ENCODE measurements around the gene MTUS2.
"Not testable (repeated sequence)": the region's sequence is repeated elsewhere in the genome, so short reads cannot be mapped to it uniquely, and the experiment has no call there.

Gene MTUS2

GRCh38 chr13:28964803-28965202 lies 144.7 kb downstream of the MTUS2 start:
- DNase-seq: no peak

- no peak for DNase-seq
These were observed 147.1 kb downstream of the MTUS2 start for GRCh38 chr13:28967029-28967915.

GRCh38 chr13:28976195-28976594 lies 156.1 kb downstream of the MTUS2 start:
- no peak for DNase-seq

- no peak for DNase-seq
These were observed 156.5 kb downstream of the MTUS2 start for GRCh38 chr13:28976636-28977035.

GRCh38 chr13:28978574-28978973 lies 158.4 kb downstream of the MTUS2 start:
- no peak for DNase-seq

GRCh38 chr13:28981530-28981929 lies 161.4 kb downstream of the MTUS2 start:
- DNase-seq: no peak

- DNase-seq: no peak
These were observed 163.5 kb downstream of the MTUS2 start for GRCh38 chr13:28983641-28984040.

- no peak for DNase-seq
These were observed 164.2 kb downstream of the MTUS2 start for GRCh38 chr13:28984326-28984725.

- DNase-seq: no peak
These were observed 164.7 kb downstream of the MTUS2 start for GRCh38 chr13:28984825-28985224.

GRCh38 chr13:28990378-28990777 lies 170.2 kb downstream of the MTUS2 start:
- DNase-seq: not testable (repeated sequence)

GRCh38 chr13:28991764-28992163 lies 171.6 kb downstream of the MTUS2 start:
- DNase-seq: no peak

GRCh38 chr13:29000826-29001225 lies 180.7 kb downstream of the MTUS2 start:
- no peak for DNase-seq

GRCh38 chr13:29005035-29005762 lies 185.1 kb downstream of the MTUS2 start:
- DNase-seq: no peak

GRCh38 chr13:29005763-29006120 lies 185.6 kb downstream of the MTUS2 start:
- no peak for DNase-seq

- DNase-seq: no peak
These were observed 186.3 kb downstream of the MTUS2 start for GRCh38 chr13:29006359-29006850.

GRCh38 chr13:29008296-29008695 lies 188.2 kb downstream of the MTUS2 start:
- DNase-seq: no peak

- no peak for DNase-seq
These were observed 200.2 kb downstream of the MTUS2 start for GRCh38 chr13:29020314-29020713.

GRCh38 chr13:29021311-29021710 lies 201.2 kb downstream of the MTUS2 start:
- no peak for DNase-seq

GRCh38 chr13:29021717-29022116 lies 201.6 kb downstream of the MTUS2 start:
- no peak for DNase-seq

GRCh38 chr13:29022410-29022809 lies 202.3 kb downstream of the MTUS2 start:
- no peak for DNase-seq

- no peak for DNase-seq
These were observed 202.8 kb downstream of the MTUS2 start for GRCh38 chr13:29022968-29023367.

GRCh38 chr13:29024783-29025182 lies 204.6 kb downstream of the MTUS2 start:
- DNase-seq: no peak

GRCh38 chr13:29028868-29029267 lies 208.7 kb downstream of the MTUS2 start:
- no peak for DNase-seq

GRCh38 chr13:29038700-29039099 lies 218.6 kb downstream of the MTUS2 start:
- no peak for DNase-seq
